Endothelial cell of umbilical vein (primary cell): ENCODE data around the gene PPFIBP2. TPM values are rescaled to one million over a fixed set of nuclear protein-coding genes. Genes with fewer than 3 reads are reported as not detected.

Experiments
- BruUV-seq: library from RNA; stranded (reverse); fragments of 400-500 nt; replicated peaks from 2 replicates; lab custom pipeline; 2021; lab: Mats Ljungman, UMichigan
- CTCF ChIA-PET: fragments of 300-600, 350-600 bp; sonication (Branson Sonifier 250); formaldehyde crosslinking; loops from one replicate; lab custom pipeline; 2021; ENCODE audit warnings: antibody characterized with exemption, inconsistent platforms; lab: Charles Lee
- POLR2A ChIA-PET: fragments of 300-600, 350-600 bp; sonication (Branson Sonifier 250); formaldehyde crosslinking; loops from one replicate; lab custom pipeline; 2021; ENCODE audit warnings: antibody characterized with exemption, inconsistent platforms; lab: Charles Lee
- DNase-seq: peaks from one replicate; pipeline ENCODE4 v3.0.0-alpha.2; 2011; ENCODE audit warnings: low read depth, low spot score
- FAIRE-seq: peaks from 2 replicates; lab custom pipeline; 2011; peaks lifted over from hg19 to GRCh38; lab: Jason Lieb, UNC
- H2AFZ ChIP-seq: 2 replicates; pipeline ENCODE4 v1.6.0; 2012; ENCODE audit warnings: low read depth, low read length, control low read depth, inconsistent platforms
- H3K27ac ChIP-seq: 2 replicates; pipeline ENCODE4 v1.5.1; 2011; ENCODE audit warnings: low read depth, mild to moderate bottlenecking, control low read depth, low read length, moderate library complexity; ENCODE audit not compliant: insufficient read depth
- H3K27me3 ChIP-seq, 2 experiments: 2 replicates each; pipeline versions ENCODE4 v1.6.0 to v1.6.1; 2011; ENCODE audit warnings: low read length in 2 of 2, mixed read lengths in 1 of 2; ENCODE audit not compliant: control insufficient read depth in 2 of 2, insufficient read depth in 2 of 2
- H3K36me3 ChIP-seq, 2 experiments: 2 replicates in 1 of 2; 3 replicates in 1 of 2; pipeline ENCODE4 v1.5.1; 2011; ENCODE audit warnings: low read length in 2 of 2, mild to moderate bottlenecking in 1 of 2, moderate library complexity in 1 of 2; ENCODE audit not compliant: control insufficient read depth in 2 of 2, insufficient read depth in 2 of 2; ENCODE audit errors: extremely low read depth in 1 of 2
- H3K4me1 ChIP-seq: 3 replicates; pipeline ENCODE4 v1.5.1; 2011; ENCODE audit warnings: mild to moderate bottlenecking, low read length; ENCODE audit not compliant: control insufficient read depth, insufficient read depth; ENCODE audit errors: extremely low read depth
- H3K4me2 ChIP-seq: 2 replicates; pipeline ENCODE4 v1.6.1; 2011; ENCODE audit warnings: low read length, control low read depth, mixed read lengths; ENCODE audit not compliant: insufficient read depth
- H3K4me3 ChIP-seq, 3 experiments: fragments of 200-600 bp in 1 of 3; sonication (generic), shearing (Covaris generic) in 1 of 3; replicated peaks in 1 of 3; 2 replicates each; pipeline ENCODE4 v1.5.1; 2011 to 2016; ENCODE audit warnings: control low read depth in 3 of 3, low read length in 3 of 3, mild to moderate bottlenecking in 2 of 3, inconsistent platforms in 1 of 3, low read depth in 1 of 3, moderate library complexity in 1 of 3; ENCODE audit not compliant: insufficient read depth in 1 of 3
- H3K79me2 ChIP-seq: 2 replicates; pipeline ENCODE4 v1.6.0; 2012; ENCODE audit warnings: low read length, inconsistent platforms; ENCODE audit not compliant: control insufficient read depth, insufficient read depth
- H3K9ac ChIP-seq: replicated peaks from 2 replicates; pipeline ENCODE3; 2011; ENCODE audit warnings: low read length, control low read depth; ENCODE audit not compliant: insufficient read depth; ENCODE audit errors: extremely low read depth
- H3K9me1 ChIP-seq: replicated peaks from 3 replicates; pipeline ENCODE4 v1.6.0; 2011; ENCODE audit warnings: mild to moderate bottlenecking, low read length; ENCODE audit not compliant: control insufficient read depth, insufficient read depth; ENCODE audit errors: extremely low read depth
- H3K9me3 ChIP-seq: replicated peaks from 2 replicates; pipeline ENCODE4 v1.5.1; 2012; ENCODE audit warnings: low read length, inconsistent platforms; ENCODE audit not compliant: control insufficient read depth, insufficient read depth
- H4K20me1 ChIP-seq: replicated peaks from 2 replicates; pipeline ENCODE3; 2011; ENCODE audit warnings: mild to moderate bottlenecking, low read length; ENCODE audit not compliant: control insufficient read depth, insufficient read depth; ENCODE audit errors: extremely low read depth
- EZH2 ChIP-seq: IDR thresholded peaks from 2 replicates; pipeline ENCODE4 v1.6.1; 2012; ENCODE audit warnings: borderline replicate concordance, low read depth, mild to moderate bottlenecking, moderate library complexity, low read length, inconsistent platforms; ENCODE audit not compliant: severe bottlenecking
- FOS ChIP-seq: IDR thresholded peaks from 2 replicates; pipeline ENCODE4 v1.6.1; 2011; ENCODE audit warnings: mild to moderate bottlenecking, low read length, moderate library complexity, borderline replicate concordance; ENCODE audit not compliant: insufficient read depth
- GATA2 ChIP-seq: IDR thresholded peaks from 2 replicates; pipeline ENCODE4 v1.7.0; 2011; ENCODE audit warnings: low read depth, mild to moderate bottlenecking, moderate library complexity, mixed read lengths, low read length; ENCODE audit not compliant: insufficient read length, insufficient read depth
- JUN ChIP-seq: IDR thresholded peaks from 2 replicates; pipeline ENCODE4 v1.6.1; 2011; ENCODE audit warnings: borderline replicate concordance, low read depth; ENCODE audit not compliant: insufficient read length, insufficient read depth
- MYC ChIP-seq: IDR thresholded peaks from one replicate; pipeline ENCODE4 v1.6.1; 2011; ENCODE audit warnings: mild to moderate bottlenecking, low read depth, low read length
- POLR2A ChIP-seq: IDR thresholded peaks from 2 replicates; pipeline ENCODE4 v1.6.1; 2012; ENCODE audit warnings: low read depth, mild to moderate bottlenecking, control low read depth, low read length
- POLR2AphosphoS5 ChIP-seq: IDR thresholded peaks from 2 replicates; pipeline ENCODE4 v1.6.1; 2012; ENCODE audit warnings: low read depth, mild to moderate bottlenecking, control low read depth, low read length, moderate library complexity; ENCODE audit not compliant: insufficient read depth
- dilution Hi-C: fragments of 300-500 bp; cut with MboI; formaldehyde crosslinking; loops from one replicate; pipeline ENCODE4 v1.15.0; 2019; ENCODE audit warnings: low sequenced_read_pairs; ENCODE audit not compliant: extremely low pct_ligation_motif_present
- intact Hi-C: fragments of 100-400 bp; cut with micrococcal nuclease; formaldehyde crosslinking; loops from one replicate; pipeline ENCODE4 v1.10.0; 2022
- polyA plus RNA-seq, 4 experiments: library from polyadenylated mRNA; depleted of rRNA in 3 of 4; stranded (reverse) in 3 of 4; unstranded in 1 of 4; fragments of >200 nt; gene quantifications; 2 replicates each; pipeline versions ENCODE4 v1.2.1 to v1.2.3, GENCODE V29; 2011 to 2012; ENCODE audit warnings: missing spikeins in 1 of 4
- total RNA-seq: library from RNA; stranded (reverse); gene quantifications from 2 replicates; pipeline ENCODE4 v1.2.3, GENCODE V29; 2021
- TF ChIP-seq, protein P1 (sequence below): IDR thresholded peaks from 2 replicates; pipeline ENCODE4 v1.6.1; 2011; ENCODE audit not compliant: insufficient read depth, insufficient read length
- TF ChIP-seq, protein P2 (sequence below), 2 donors: IDR thresholded peaks; 1 replicate in 1 of 2; 2 replicates in 1 of 2; pipeline ENCODE4 v1.5.1; 2011; ENCODE audit warnings: low read length in 2 of 2, mild to moderate bottlenecking in 2 of 2, moderate library complexity in 2 of 2, control low read depth in 1 of 2, inconsistent platforms in 1 of 2, low read depth in 1 of 2; ENCODE audit not compliant: insufficient read depth in 1 of 2; ENCODE audit errors: extremely low read depth in 1 of 2

Gene PPFIBP2
- total and polyA plus RNA-seq, 2 donors (not counting 3 experiments of a cell fraction or from before 2014, with no cell fraction given): 1.3 to 4.0 TPM

GRCh38 chr11:7609521-7609920 lies 95.7 kb downstream of the PPFIBP2 start:
- POLR2A ChIA-PET: no interaction called here
- Histone ChIP-seq H3K9me1 (no peaks in the 10 kb centered on the region), H3K4me2 (no peak overlapping the region), H3K4me1 (peaks cover 19% of the 10 kb centered on the region), H4K20me1 (no peaks in the 10 kb centered on the region), H3K9ac (no peak overlapping the region), H3K27me3 (no peaks in the 10 kb centered on the region), H2AFZ (no peak overlapping the region), H3K9me3 (no peaks in the 10 kb centered on the region), H3K27ac (no peak overlapping the region), H3K36me3 (no peaks in the 10 kb centered on the region), H3K79me2 (no peaks in the 10 kb centered on the region), H3K4me3 (no peak overlapping the region)
- TF ChIP-seq JUN (no peak), EZH2 (no peak), MYC (no peak), GATA2 (no peak), FOS (no peak), POLR2A (no peak), POLR2AphosphoS5 (no peak)
- TF ChIP-seq, protein P1, sequence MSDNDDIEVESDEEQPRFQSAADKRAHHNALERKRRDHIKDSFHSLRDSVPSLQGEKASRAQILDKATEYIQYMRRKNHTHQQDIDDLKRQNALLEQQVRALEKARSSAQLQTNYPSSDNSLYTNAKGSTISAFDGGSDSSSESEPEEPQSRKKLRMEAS: no peak
- TF ChIP-seq, protein P2, sequence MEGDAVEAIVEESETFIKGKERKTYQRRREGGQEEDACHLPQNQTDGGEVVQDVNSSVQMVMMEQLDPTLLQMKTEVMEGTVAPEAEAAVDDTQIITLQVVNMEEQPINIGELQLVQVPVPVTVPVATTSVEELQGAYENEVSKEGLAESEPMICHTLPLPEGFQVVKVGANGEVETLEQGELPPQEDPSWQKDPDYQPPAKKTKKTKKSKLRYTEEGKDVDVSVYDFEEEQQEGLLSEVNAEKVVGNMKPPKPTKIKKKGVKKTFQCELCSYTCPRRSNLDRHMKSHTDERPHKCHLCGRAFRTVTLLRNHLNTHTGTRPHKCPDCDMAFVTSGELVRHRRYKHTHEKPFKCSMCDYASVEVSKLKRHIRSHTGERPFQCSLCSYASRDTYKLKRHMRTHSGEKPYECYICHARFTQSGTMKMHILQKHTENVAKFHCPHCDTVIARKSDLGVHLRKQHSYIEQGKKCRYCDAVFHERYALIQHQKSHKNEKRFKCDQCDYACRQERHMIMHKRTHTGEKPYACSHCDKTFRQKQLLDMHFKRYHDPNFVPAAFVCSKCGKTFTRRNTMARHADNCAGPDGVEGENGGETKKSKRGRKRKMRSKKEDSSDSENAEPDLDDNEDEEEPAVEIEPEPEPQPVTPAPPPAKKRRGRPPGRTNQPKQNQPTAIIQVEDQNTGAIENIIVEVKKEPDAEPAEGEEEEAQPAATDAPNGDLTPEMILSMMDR (IDR thresholded peaks at IDR 0.05; ENCODE audit: extremely low read depth in 1 of 2, insufficient read depth in 1 of 2, low read depth in 1 of 2, low read length in 2 of 2): no peak
- dilution Hi-C loops: no loop called here
- no peak for FAIRE-seq
- CTCF ChIA-PET: interaction anchor here (1.0 to 2.5 kb wide), 3 partner anchors 38 to 56 kb away, joined by 4 to 8 read pairs (median 7); no protein-coding TSS in a partner anchor
- BruUV-seq: no TSS peak
- no peak for DNase-seq
- intact Hi-C loops: loop anchor here (5.0 to 10.0 kb wide), 2 partner anchors 378 to 1285 kb away; partner anchors contain the start of genes CAVIN3 and EIF3F
